HG03378 (cell line): ENCODE data around the gene ATP8A1.
"Not testable (repeated sequence)": the region's sequence is repeated elsewhere in the genome, so short reads cannot be mapped to it uniquely, and the experiment has no call there.

Source experiments
- ATAC-seq: cut with Tn5 transposase; IDR thresholded peaks from one replicate; pipeline ENCODE4 v1.9.1; 2021; ENCODE audit warnings: mild to moderate bottlenecking, moderate library complexity; ENCODE audit not compliant: unreplicated experiment

The ATP8A1 gene

DNA sequence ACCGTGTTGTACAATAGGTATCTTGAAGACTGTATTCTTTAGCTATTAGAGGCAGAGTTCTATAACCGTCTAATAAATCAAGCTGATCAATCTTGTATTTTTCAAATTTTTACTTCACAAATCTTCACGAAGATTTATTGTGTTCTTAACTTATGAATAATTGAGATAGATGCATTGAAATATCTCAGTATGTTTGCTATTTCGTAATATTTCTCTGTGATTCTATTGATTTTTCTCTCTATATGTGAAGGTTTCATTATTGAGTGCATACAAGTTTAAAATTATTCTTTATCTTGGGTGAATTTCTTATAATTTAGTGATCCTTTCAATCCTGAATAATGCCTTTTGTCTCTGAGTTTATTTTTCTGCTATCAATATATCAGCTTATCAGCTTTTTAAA is 279.4 kb downstream of the ATP8A1 start:
- ATAC-seq, result no peak

- not testable (repeated sequence) for ATAC-seq
Observed at GRCh38 chr4:42372303-42372702, 284.6 kb downstream of the ATP8A1 start.

- ATAC-seq, result peak; percentile 79
Observed at GRCh38 chr4:42371305-42372252, 285.3 kb downstream of the ATP8A1 start.

- no peak for ATAC-seq
Observed at GRCh38 chr4:42369489-42369888, 287.4 kb downstream of the ATP8A1 start.

- ATAC-seq, result no peak
Observed at GRCh38 chr4:42366959-42367358, 289.9 kb downstream of the ATP8A1 start.

DNA sequence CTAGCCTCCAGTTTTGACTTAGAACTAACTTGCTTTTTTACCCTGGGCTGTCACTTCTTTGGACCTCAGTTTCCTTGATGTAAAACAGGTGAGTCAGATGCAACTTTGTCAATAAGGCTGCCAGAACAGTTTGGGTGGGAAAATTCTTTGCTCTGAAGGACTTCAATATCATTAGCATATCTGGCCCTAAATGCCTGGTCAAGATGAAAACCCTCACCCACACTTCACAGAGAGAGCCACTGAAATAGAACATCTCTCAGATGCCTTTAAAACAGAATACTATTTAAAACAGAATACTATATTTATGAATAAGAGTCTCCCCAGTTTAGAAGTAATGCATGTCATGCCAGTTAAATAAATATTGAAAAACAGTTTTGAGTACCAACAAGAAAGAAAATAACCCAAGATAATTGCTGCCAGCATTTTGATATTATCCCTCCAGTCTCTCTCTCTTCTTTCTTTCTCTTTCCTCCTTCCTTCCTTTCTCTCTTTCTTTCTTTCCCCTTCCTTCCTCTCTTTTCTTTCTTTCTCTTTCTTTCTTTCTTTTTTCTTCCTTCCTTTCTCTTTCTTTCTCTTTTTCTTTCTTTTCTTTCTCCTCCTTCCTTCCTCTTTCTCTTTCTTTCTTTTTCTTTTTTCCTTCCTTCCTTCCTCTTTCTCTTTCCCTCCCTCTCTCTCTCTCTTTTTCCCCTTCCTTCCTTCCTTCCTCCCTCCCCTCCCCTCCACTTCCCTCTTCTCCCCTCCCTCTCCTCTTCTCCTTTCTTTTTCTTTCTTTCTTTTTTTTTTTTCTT is 292.4 kb downstream of the ATP8A1 start:
- ATAC-seq, result no peak

DNA sequence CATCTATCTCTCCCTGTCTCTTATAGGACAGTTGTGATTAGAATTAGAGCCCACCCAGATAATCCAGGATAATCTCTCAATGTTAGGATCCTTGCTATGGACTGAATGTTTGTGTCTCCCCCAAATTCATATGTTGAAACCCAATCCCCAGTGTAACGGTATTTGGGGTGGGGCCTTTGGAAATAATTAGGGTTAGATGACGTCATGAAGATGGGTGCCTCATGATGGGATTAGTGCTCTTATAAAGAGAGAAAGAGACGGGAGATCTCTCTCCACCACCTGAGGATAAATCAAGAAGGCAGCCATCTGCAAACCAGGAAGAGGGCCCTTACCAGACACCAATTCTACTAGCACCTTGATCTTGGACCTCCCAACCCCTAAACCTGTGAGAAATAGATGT is 293.3 kb downstream of the ATP8A1 start:
- ATAC-seq, result no peak

GRCh38 chr4:42362591-42362990 is 294.3 kb downstream of the ATP8A1 start:
- ATAC-seq, result no peak

GRCh38 chr4:42361456-42361855 is 295.4 kb downstream of the ATP8A1 start:
- ATAC-seq, result no peak

DNA sequence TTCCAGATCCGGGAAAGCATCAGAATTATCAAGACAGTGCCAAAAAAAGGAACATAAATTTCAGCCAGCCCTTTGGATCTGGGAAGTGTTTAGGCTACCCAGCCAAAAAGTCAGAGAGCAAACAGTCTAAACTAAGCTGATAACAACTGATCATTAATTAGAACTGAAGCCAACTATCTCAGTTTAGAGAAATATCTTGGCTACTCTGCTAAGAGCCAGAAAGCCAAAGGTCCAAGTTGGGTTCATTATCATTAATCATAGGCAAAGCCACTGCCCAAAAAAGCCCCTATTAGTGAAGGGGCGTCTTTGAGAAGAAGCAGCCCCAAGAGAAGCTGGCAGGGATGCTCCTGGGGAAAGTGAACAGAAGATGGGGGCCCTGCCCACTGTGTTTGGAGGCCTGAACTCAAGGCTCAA is 296.6 kb downstream of the ATP8A1 start:
- ATAC-seq, result no peak

DNA sequence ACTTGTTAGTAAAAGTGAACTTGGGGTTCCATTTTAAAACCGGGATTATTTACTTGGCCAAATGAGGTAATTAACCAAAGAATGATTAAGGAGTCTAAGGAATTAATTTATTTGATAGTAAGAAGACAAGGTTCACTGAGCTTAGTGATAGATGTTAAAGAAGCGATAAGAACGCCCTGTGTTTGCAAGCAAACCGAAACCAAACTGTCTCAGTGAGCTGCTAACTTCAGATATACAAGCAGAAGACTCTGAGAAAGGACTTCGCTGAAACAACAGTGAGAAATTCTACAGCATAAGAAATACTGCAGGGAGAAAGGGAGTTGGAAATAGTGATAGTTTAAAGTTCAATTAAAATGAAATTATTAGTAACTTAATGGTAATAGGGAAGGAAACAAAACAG is 297.2 kb downstream of the ATP8A1 start:
- ATAC-seq, result no peak
